B cell (primary cell): Measurements from ENCODE around the gene PPP6R1. TPM values are rescaled to one million over a fixed set of nuclear protein-coding genes. Genes with fewer than 3 reads are reported as not detected.

Source experiments
- ATAC-seq: fragments of 200-7000 bp; cut with Tn5 transposase; one replicate; pipeline ENCODE4 v1.10.0; 2021; ENCODE audit warnings: low read depth, mild to moderate bottlenecking, moderate number of reproducible peaks, moderate library complexity
- CTCF ChIA-PET: fragments of 350-600 bp; sonication (Branson Sonifier 250); formaldehyde crosslinking; loops from one replicate; lab custom pipeline; 2021; ENCODE audit warnings: antibody characterized with exemption, inconsistent platforms; lab: Charles Lee
- POLR2A ChIA-PET: fragments of 350-600 bp; sonication (Branson Sonifier 250); formaldehyde crosslinking; loops from one replicate; lab custom pipeline; 2021; ENCODE audit warnings: antibody characterized with exemption; lab: Charles Lee
- DNase-seq: peaks from one replicate; pipeline ENCODE4 v3.0.0; 2013
- H2AFZ ChIP-seq: 2 replicates; pipeline ENCODE4 v1.6.1; 2012; ENCODE audit warnings: mild to moderate bottlenecking, low read depth, low read length; ENCODE audit not compliant: insufficient read depth, poor library complexity, severe bottlenecking
- H3K27ac ChIP-seq, 2 donors: 1 replicate in 1 of 2; 2 replicates in 1 of 2; pipeline ENCODE4 v1.5.1; 2012 to 2013; ENCODE audit warnings: low read length in 2 of 2, mild to moderate bottlenecking in 2 of 2, moderate library complexity in 1 of 2
- H3K27me3 ChIP-seq, 4 experiments: fragments of 200-600 bp in 1 of 4; sonication (generic) in 1 of 4; replicated peaks in 1 of 4; 1 replicate in 2 of 4; 2 replicates in 2 of 4; pipeline versions ENCODE4 v1.6.1 to v1.7.0; 2013 to 2016; ENCODE audit warnings: low read length in 3 of 4, mild to moderate bottlenecking in 2 of 4, mixed read lengths in 1 of 4, moderate library complexity in 1 of 4; ENCODE audit not compliant: insufficient read depth in 4 of 4, control insufficient read depth in 3 of 4; ENCODE audit errors: control extremely low read depth in 1 of 4
- H3K36me3 ChIP-seq, 2 experiments: replicated peaks in 1 of 2; 1 replicate in 1 of 2; 2 replicates in 1 of 2; pipeline versions ENCODE4 v1.6.1 to v1.7.1; 2013; ENCODE audit warnings: low read length in 1 of 2; ENCODE audit not compliant: insufficient read depth in 2 of 2, control insufficient read depth in 1 of 2; ENCODE audit errors: control extremely low read depth in 1 of 2, extremely low read depth in 1 of 2
- H3K4me1 ChIP-seq, 2 donors: fragments of 200-600 bp in 1 of 2; sonication (generic) in 1 of 2; 1 replicate in 1 of 2; 2 replicates in 1 of 2; pipeline versions ENCODE4 v1.5.1 to v1.6.1; 2013 to 2017; ENCODE audit warnings: low read length in 2 of 2; ENCODE audit not compliant: control insufficient read depth in 2 of 2, insufficient read depth in 2 of 2
- H3K4me2 ChIP-seq: replicated peaks from 2 replicates; pipeline ENCODE3; 2012; ENCODE audit warnings: mild to moderate bottlenecking, low read depth, low read length; ENCODE audit not compliant: poor library complexity, severe bottlenecking
- H3K4me3 ChIP-seq, 5 experiments: fragments of 200-600 bp in 1 of 5; sonication (generic) in 1 of 5; 1 replicate in 3 of 5; 2 replicates in 2 of 5; pipeline versions ENCODE4 v1.5.1 to v1.7.0; 2011 to 2016; ENCODE audit warnings: low read length in 4 of 5, mild to moderate bottlenecking in 4 of 5, low read depth in 2 of 5, control low read depth in 1 of 5, moderate library complexity in 1 of 5; ENCODE audit not compliant: insufficient read depth in 1 of 5; ENCODE audit errors: control extremely low read depth in 1 of 5, extremely low read depth in 1 of 5
- H3K79me2 ChIP-seq: fragments of 200-600 bp; sonication (generic); one replicate; pipeline ENCODE4 v1.6.0; 2016; ENCODE audit warnings: low read length; ENCODE audit not compliant: control insufficient read depth, insufficient read depth
- H3K9ac ChIP-seq: fragments of 200-600 bp; sonication (generic); 2 replicates; pipeline ENCODE4 v1.6.1; 2017; ENCODE audit warnings: mild to moderate bottlenecking, low read length, moderate library complexity
- H3K9me3 ChIP-seq, 3 donors: one replicate each; pipeline versions ENCODE4 v1.6.1 to v1.7.1; 2013; ENCODE audit warnings: low read length in 2 of 3; ENCODE audit not compliant: control insufficient read depth in 2 of 3, insufficient read depth in 1 of 3; ENCODE audit errors: control extremely low read depth in 1 of 3
- H4K20me1 ChIP-seq: 2 replicates; pipeline ENCODE4 v1.6.0; 2012; ENCODE audit warnings: mild to moderate bottlenecking, low read length; ENCODE audit not compliant: insufficient read depth, control insufficient read depth, poor library complexity, severe bottlenecking
- H3K27ac Mint-ChIP-seq: one replicate; pipeline ENCODE4 v1.8.0; 2021; ENCODE audit warnings: mixed read lengths
- H3K27me3 Mint-ChIP-seq: one replicate; pipeline ENCODE4 v1.8.0; 2021; ENCODE audit warnings: mixed read lengths
- H3K4me1 Mint-ChIP-seq: one replicate; pipeline ENCODE4 v1.8.0; 2021; ENCODE audit warnings: mixed read lengths
- H3K4me3 Mint-ChIP-seq: one replicate; pipeline ENCODE4 v1.8.0; 2021; ENCODE audit warnings: mixed read lengths
- H3K9me3 Mint-ChIP-seq: one replicate; pipeline ENCODE4 v1.8.0; 2022; ENCODE audit warnings: mixed read lengths; ENCODE audit not compliant: insufficient read depth
- CTCF ChIP-seq: fragments of 200-600 bp; IDR thresholded peaks from one replicate; pipeline ENCODE4 v1.8.0; 2022; ENCODE audit warnings: antibody characterized with exemption, mild to moderate bottlenecking
- EZH2 ChIP-seq: IDR thresholded peaks from 2 replicates; pipeline ENCODE4 v1.6.1; 2012; ENCODE audit warnings: borderline replicate concordance, low read depth, mild to moderate bottlenecking, moderate library complexity, low read length; ENCODE audit not compliant: insufficient read depth, poor library complexity, severe bottlenecking
- WGBS: methylation state at CpG from one replicate; pipeline ENCODE4 v1.1.5; 2013; ENCODE audit warnings: missing lambda C conversion rate; ENCODE audit not compliant: insufficient coverage; 5-methylcytosine and 5-hydroxymethylcytosine counted together
- intact Hi-C: fragments of 100-400 bp; cut with micrococcal nuclease; formaldehyde crosslinking; loops from one replicate; pipeline ENCODE4 v1.10.0; 2022
- polyA plus RNA-seq: library from polyadenylated mRNA; depleted of rRNA; stranded (reverse); fragments of >200 nt; gene quantifications from 2 replicates; pipeline ENCODE4 v1.2.3, GENCODE V29; 2012
- total RNA-seq, 2 donors: library from RNA; stranded (reverse); fragments of 120-200 nt in 1 of 2; gene quantifications; 1 replicate in 1 of 2; 2 replicates in 1 of 2; pipeline versions ENCODE4 v1.2.3 to v1.2.4, GENCODE V29; 2013 to 2022

Gene PPP6R1
- total and polyA plus RNA-seq, 2 donors (not counting 1 experiment from before 2014, with no cell fraction given), result 122 to 193 TPM

- H3K4me3 Mint-ChIP-seq, result no peak overlapping the region
- TF ChIP-seq EZH2, result no peak
- TF ChIP-seq CTCF, result no peak
- Histone ChIP-seq H3K4me3 (no peak overlapping the region), H3K27me3 (no peaks in the 10 kb centered on the region), H3K79me2 (peaks cover 65% of the 10 kb centered on the region), H3K36me3 (peaks cover 0 to 6% of the 10 kb centered on the region in 2 experiments), H2AFZ (no peak overlapping the region), H3K9ac (no peak overlapping the region), H3K9me3 (no peaks in the 10 kb centered on the region), H3K27ac (no peak overlapping the region), H4K20me1 (no peaks in the 10 kb centered on the region), H3K4me1 (no peaks in the 10 kb centered on the region), H3K4me2 (no peak overlapping the region)
- POLR2A ChIA-PET, result no interaction called here
- CTCF ChIA-PET, result no interaction called here
- intact Hi-C loops, result no loop called here
- no peaks in the 10 kb centered on the region for H3K27me3 Mint-ChIP-seq
- H3K27ac Mint-ChIP-seq, result no peak overlapping the region
- peaks cover 10% of the 10 kb centered on the region for H3K4me1 Mint-ChIP-seq
- 95% methylated on average over 7 of the region's 12 CpGs for WGBS
- ATAC-seq (no peak), DNase-seq (no peak)
- H3K9me3 Mint-ChIP-seq, result no peaks in the 10 kb centered on the region
Observed at GRCh38 chr19:55265723-55266386, 7.0 kb upstream of the PPP6R1 start.

GRCh38 chr19:55265173-55265572 is 6.4 kb upstream of the PPP6R1 start:
- no peak overlapping the region for H3K4me3 ChIP-seq
- H3K27me3 ChIP-seq, result no peaks in the 10 kb centered on the region
- CTCF ChIA-PET, result no interaction called here
- H3K4me1 Mint-ChIP-seq, result peaks cover 14% of the 10 kb centered on the region
- no peaks in the 10 kb centered on the region for H3K9me3 ChIP-seq
- WGBS, result 97% methylated on average over 14 of the region's 16 CpGs
- H3K9ac ChIP-seq, result no peak overlapping the region
- H3K27me3 Mint-ChIP-seq, result no peaks in the 10 kb centered on the region
- intact Hi-C loops, result no loop called here
- ATAC-seq (no peak), DNase-seq (no peak)
- no peak overlapping the region for H3K27ac Mint-ChIP-seq
- H3K27ac ChIP-seq, result no peak overlapping the region
- H3K79me2 ChIP-seq, result peaks cover 60% of the 10 kb centered on the region
- no peak overlapping the region for H2AFZ ChIP-seq
- H3K4me2 ChIP-seq, result no peak overlapping the region
- peaks cover 0 to 2% of the 10 kb centered on the region in 2 experiments for H3K36me3 ChIP-seq
- no peaks in the 10 kb centered on the region for H4K20me1 ChIP-seq
- no peaks in the 10 kb centered on the region for H3K9me3 Mint-ChIP-seq
- H3K4me3 Mint-ChIP-seq, result no peak overlapping the region
- TF ChIP-seq CTCF, result no peak
- TF ChIP-seq EZH2, result no peak
- H3K4me1 ChIP-seq, result peaks cover 2 to 3% of the 10 kb centered on the region in 2 donors
- POLR2A ChIA-PET, result no interaction called here
